PC-9 (cell line): ENCODE data around the gene SYT4.

Source experiments
- CTCF ChIP-seq: fragments of 200-600 bp; sonication (generic); conservative IDR thresholded peaks from 2 replicates; pipeline ENCODE4 v1.6.1; 2017; ENCODE audit warnings: mixed run types, antibody characterized with exemption, mild to moderate bottlenecking, moderate library complexity
- EZH2 ChIP-seq: fragments of 200-600 bp; sonication (generic); IDR thresholded peaks from 2 replicates; pipeline ENCODE4 v1.8.0; 2017; ENCODE audit warnings: antibody characterized with exemption, low read depth

GRCh38 chr18:43234889-43235288, 42.4 kb downstream of the SYT4 start:
- no peak for TF ChIP-seq CTCF
- TF ChIP-seq EZH2: no peak
